Nucleus accumbens (tissue), 56 donors: Measurements from ENCODE around the gene CACNG6.
A peak's percentile ranks its signal among the peaks of the same experiment; 100 is the strongest.

Experiments used
- DNase-seq, 56 donors: peaks; one replicate each; lab custom pipeline; 2025; lab: John Stamatoyannopoulos, UW

The CACNG6 gene

DNA sequence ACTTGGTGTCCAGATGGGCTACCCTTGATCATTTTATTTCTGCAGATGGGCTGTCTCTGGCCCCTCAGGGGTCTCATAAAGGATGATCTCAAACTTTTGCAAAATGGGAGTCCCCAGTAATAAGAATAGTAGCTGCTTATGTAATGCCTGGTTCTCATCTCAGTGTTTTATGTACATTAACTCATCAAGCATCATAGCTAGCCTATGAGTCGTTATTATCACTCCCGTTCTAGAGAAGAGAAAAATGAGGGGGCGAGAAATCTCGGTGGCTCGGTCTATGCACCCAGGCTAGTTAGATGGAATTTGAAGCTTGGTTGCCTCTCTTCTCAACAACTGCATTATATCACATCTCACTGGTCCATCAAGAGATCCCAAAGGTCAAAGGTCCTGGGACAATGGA is 3.4 kb downstream of the CACNG6 start:
- DNase-seq: no peak

- DNase-seq: no peak
Measured at GRCh38 chr19:53998223-53998622, 6.8 kb downstream of the CACNG6 start.

- DNase-seq: no peak
Measured at GRCh38 chr19:53999694-54000093, 8.3 kb downstream of the CACNG6 start.

DNA sequence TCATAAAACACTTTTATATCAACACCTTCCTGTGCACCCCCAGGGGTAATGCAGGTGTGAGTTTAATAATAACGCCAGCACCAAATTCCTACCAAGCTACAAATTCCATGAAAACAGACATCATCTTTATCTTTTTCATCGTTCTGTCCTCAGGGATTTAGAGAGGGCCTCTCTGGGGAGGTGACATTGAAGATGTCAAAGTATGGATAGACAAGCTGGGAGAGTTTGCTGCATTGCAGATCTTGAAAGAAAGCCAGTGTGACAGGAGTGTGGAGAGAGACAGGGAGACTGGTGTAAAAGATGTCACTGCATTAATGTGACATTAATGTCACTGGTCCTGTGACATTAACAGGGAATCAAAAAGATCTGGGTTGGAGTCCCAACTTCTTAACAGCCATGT is 10.1 kb downstream of the CACNG6 start:
- no peak for DNase-seq

GRCh38 chr19:54002495-54003315 is 11.3 kb downstream of the CACNG6 start:
- DNase-seq: no peak

DNA sequence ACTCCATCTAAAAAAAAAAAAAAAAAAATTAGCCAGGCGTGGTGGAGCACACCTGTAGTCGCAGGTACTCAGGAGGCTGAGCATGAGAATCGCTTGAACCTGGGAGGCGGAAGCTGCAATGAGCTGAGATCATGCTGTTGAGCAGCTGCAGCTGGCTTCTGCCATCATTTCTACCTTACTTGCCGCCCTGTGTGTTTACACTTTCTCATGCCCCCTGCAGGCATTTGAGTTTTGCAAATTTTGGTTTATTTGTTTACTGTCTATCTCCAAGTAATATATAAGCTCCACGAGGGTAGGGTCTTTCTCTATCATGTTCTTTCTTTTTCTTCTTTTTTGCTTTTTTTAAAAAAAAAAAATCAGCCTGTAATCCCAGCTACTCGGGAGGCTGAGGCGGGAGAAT is 18.0 kb downstream of the CACNG6 start:
- DNase-seq: no peak

DNA sequence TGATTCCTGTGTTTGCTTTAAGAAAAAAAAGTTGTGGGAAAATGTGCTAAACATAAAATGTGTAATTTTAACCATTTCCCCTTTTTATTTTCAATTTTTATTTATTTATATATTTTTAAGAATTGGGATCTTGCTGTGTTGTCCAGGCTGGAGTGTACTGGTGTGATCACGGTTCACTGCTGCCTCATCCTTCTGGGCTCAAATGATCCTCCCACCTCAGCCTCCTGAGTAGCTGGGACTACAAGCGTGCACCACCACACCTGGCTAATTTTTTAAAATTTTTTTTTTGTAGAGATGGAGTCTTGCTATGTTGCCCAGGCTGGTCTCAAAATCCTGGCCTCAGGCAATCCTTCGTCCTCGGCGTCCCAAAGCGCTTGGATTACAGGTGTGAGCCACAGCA is 19.0 kb downstream of the CACNG6 start:
- no peak for DNase-seq

- no peak for DNase-seq
Measured at GRCh38 chr19:54011507-54012211, 20.2 kb downstream of the CACNG6 start.

DNA sequence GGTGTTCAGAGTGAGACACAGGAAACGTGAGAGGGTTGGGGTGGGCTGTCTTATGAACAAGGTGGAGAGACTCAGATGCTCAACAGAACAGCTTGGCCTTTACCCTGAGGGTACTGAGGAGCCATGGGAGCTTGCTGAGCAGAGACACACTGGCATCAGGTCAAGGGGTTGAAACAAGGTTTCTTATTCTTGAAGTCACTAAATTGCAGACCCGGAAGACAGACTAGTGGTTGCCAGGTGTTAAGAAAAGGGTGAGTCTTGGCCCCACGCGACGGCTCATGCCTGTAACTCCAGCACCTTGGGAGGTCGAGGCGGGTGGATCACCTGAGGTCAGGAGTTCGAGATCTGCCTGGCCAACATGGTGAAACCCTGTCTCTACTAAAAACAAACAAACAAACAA is 22.4 kb downstream of the CACNG6 start:
- DNase-seq: no peak

- DNase-seq: no peak
Measured at GRCh38 chr19:54014920-54015560, 23.6 kb downstream of the CACNG6 start.

DNA sequence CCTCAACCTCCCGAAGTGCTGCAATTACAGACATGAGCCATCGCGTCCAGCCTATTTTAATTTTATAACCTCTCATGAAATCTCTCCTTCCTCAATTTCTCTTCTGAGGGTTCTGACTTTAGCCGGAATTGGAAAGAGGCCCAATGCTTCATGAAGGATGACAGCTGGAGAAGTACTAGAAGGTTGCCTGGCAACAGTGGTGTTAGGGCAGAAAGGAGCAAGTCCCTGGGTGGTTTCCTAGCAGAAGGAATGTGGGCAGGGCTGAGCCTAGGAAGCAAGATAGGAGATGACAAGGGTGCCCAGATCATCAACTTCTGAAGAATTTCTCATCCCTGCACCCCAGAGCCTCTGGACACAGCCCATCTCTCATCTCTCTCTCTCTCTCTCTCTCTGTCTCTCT is 25.8 kb downstream of the CACNG6 start:
- DNase-seq: no peak

GRCh38 chr19:54021363-54021762 is 29.9 kb downstream of the CACNG6 start:
- no peak for DNase-seq

DNA sequence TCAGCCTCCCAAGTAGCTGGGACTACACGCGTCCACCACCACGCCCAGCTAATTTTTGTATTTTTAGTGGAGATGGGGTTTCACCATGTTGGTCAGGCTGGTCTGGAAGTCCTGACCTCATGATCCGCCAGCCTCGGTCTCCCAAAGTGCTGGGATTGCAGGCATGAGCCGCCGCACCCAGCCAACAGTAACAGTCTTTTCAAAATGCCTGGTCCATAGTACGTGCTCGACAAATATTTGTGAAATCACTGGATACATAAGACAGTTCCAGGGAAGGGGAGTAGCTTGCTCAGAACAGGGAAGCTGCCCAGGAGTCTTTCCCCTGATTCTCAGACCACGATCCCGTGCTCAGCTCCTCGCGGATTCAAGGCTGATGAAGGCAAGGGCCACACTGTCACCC is 30.5 kb downstream of the CACNG6 start:
- DNase-seq: no peak

- no peak for DNase-seq
Measured at GRCh38 chr19:54023191-54023590, 31.8 kb downstream of the CACNG6 start.

- no peak for DNase-seq
Measured at GRCh38 chr19:54024660-54025059, 33.2 kb downstream of the CACNG6 start.

- DNase-seq: no peak
Measured at GRCh38 chr19:54026656-54027055, 35.2 kb downstream of the CACNG6 start.

DNA sequence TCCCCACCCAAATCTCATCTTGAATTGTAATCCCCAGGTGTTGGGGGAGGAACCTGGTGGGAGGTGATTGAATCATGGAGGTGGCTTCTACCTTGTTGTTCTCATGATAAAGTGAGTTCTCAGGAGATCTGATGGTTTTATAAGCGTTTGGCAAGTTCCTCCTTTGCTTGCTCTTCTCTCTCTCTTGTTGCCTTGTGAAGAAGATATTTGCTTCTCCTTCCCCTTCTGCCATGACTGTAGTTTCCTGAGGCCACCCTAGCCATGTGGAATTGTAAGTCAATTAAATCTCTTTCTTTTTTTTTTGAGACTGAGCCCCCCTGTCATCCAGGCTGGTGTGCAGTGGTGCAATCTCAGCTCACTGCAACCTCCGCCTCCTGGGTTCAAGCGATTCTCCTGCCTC is 37.9 kb downstream of the CACNG6 start:
- DNase-seq: no peak

DNA sequence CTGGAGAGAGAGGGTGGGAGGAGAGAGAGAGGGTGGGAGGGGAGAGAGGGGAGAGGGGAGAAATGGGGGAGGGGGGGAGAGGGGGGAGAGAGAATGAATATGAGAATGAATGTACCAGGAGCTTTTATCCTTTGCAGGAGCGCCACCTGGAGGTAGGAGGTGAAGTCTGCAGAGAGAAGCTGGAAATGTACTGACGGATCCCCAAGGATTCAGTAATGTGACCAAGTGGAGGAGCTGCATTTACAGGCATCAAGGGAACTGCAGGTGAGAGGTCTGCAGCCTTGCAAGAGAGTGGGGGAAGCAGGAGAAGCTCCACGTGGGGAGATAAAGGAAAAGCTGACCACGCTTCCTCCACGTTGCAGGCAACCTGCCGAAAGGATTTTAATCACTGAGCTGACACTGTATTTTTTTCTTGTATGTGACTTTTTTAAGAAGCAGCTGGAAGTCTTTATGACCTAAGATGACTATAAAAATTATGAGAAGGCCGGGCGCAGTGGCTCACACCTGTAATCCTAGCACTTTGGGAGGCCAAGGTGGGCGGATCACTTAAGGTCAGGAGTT is 38.6 kb downstream of the CACNG6 start:
- DNase-seq: peak in 35 of 56 donors; percentile 1 to 72 (median 19)

- no peak for DNase-seq
Measured at GRCh38 chr19:54030895-54031586, 39.6 kb downstream of the CACNG6 start.
